Stimulated activated naive CD8-positive, alpha-beta T cell treated with anti-CD3 and anti-CD28 coated beads, Interleukin-15, Interleukin-2, amounts not matched to agents 100 ng/mL and 50 ng/mL, for 24 hours (primary cell): ENCODE data around the gene AGL.
"Not testable (repeated sequence)": the region's sequence is repeated elsewhere in the genome, so short reads cannot be mapped to it uniquely, and the experiment has no call there.

Experiments used
- H3K27ac Mint-ChIP-seq: one replicate; pipeline ENCODE4 v1.8.0; 2021; ENCODE audit warnings: mild to moderate bottlenecking, mixed read lengths
- H3K27me3 Mint-ChIP-seq: one replicate; pipeline ENCODE4 v1.8.0; 2021; ENCODE audit warnings: mixed read lengths
- H3K36me3 Mint-ChIP-seq: one replicate; pipeline ENCODE4 v1.8.0; 2021; ENCODE audit warnings: low read depth, mixed read lengths
- H3K4me1 Mint-ChIP-seq: one replicate; pipeline ENCODE4 v1.8.0; 2021; ENCODE audit warnings: low read depth, mixed read lengths
- H3K4me3 Mint-ChIP-seq: one replicate; pipeline ENCODE4 v1.8.0; 2021; ENCODE audit warnings: mild to moderate bottlenecking, mixed read lengths
- H3K9me3 Mint-ChIP-seq: one replicate; pipeline ENCODE4 v1.8.0; 2021; ENCODE audit warnings: mixed read lengths

The AGL gene

DNA sequence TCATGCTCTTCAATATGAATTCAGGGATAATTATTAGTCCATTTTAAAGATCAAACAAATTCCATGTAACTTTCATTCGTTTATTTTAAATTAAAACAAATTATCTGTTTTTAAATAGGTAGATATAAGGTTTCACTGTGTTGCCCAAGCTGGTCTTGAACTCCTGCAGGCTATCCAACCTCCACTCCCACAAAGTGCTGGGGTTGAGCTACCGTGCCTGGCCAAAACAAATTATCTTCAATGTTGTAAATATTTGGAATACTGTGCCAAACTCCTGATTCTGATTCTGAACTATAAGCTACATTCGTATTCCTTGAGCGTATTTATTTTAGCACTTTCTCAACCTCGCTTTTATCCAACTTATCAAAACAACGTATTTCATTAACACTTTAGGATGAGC, 19.6 kb downstream of the AGL start:
- Mint-ChIP-seq H3K27ac (no peak overlapping the region), H3K27me3 (no peaks in the 10 kb centered on the region), H3K36me3 (peaks cover 15% of the 10 kb centered on the region), H3K4me1 (no peaks in the 10 kb centered on the region), H3K9me3 (no peaks in the 10 kb centered on the region), H3K4me3 (no peak overlapping the region)

DNA sequence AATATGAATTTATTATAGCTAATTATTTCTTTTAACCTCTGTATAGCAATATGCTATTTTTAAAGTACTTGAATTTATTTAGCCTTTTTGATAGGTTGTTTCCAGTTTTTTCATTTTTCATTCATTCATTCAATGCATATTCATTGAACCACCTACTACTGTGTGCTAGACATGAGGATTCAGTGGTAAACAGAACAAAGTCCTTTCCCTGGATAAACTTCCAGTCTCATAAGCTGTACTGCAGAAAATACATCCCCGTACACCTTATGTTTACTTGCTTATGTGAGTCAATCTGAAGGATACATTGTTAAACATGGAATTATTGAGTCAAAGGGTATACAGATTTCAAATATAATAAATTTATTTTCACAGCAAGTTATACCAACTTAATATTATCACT, 21.9 kb downstream of the AGL start:
- Mint-ChIP-seq H3K27me3 (no peaks in the 10 kb centered on the region), H3K9me3 (no peaks in the 10 kb centered on the region), H3K36me3 (peaks cover 20% of the 10 kb centered on the region), H3K4me3 (no peak overlapping the region), H3K4me1 (no peaks in the 10 kb centered on the region), H3K27ac (no peak overlapping the region)

DNA sequence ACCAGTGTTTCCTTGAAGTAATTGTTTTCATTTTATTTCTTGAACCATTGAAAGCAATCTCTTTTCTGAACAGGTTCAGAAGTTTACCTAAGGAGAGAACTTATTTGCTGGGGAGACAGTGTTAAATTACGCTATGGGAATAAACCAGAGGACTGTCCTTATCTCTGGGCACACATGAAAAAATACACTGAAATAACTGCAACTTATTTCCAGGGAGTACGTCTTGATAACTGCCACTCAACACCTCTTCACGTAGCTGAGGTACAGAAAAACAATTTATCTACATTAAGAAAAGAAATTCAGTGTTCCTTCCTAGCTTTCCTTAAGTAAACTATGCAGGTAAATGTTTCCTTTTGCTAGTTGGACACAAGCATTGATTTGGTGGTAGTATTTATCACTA, 27.4 kb downstream of the AGL start:
- Mint-ChIP-seq H3K27ac (no peak overlapping the region), H3K4me3 (no peak overlapping the region), H3K9me3 (no peaks in the 10 kb centered on the region), H3K27me3 (no peaks in the 10 kb centered on the region), H3K4me1 (no peaks in the 10 kb centered on the region), H3K36me3 (peaks cover 30% of the 10 kb centered on the region)

DNA sequence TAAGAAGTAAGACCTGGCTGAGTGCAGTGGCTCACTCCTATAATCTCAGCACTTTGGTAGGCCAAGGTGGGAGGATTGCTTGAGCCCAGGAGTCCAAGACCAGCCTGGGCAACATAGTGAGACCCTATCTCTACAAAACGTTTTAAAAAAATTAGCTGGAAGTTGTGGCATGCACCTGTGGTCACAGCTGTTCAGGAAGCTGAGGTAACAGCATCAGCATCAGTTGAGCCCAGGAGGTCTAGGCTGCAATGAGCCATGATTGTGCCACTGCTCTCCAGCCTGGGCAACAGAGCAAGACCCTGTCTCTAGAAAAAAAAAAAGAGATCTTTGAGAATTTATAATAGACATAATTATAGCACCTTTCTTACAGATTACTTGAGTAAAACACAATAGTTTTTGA, 36.0 kb downstream of the AGL start:
- Mint-ChIP-seq H3K27ac (no peak overlapping the region), H3K4me3 (no peak overlapping the region), H3K36me3 (peaks cover 49% of the 10 kb centered on the region), H3K4me1 (no peaks in the 10 kb centered on the region), H3K9me3 (no peaks in the 10 kb centered on the region), H3K27me3 (no peaks in the 10 kb centered on the region)

DNA sequence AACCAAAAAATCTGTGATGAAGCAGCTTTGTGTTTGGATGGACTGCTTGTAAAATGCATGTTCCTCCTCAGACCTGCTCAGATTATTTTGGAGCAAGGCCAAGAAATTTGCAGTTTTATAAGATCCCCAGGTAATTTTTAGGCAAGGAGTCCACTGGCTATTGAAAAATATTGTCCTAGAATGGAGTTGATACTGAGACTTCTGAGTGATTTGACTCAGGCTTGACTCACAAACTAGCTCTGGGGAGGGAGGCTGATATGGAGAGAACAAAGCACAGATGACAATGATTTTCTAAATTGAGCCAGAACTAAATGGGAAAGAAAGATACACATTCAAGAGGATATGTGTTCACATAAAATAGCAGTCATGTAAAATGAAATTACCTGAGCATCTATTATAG, 36.7 kb downstream of the AGL start:
- Mint-ChIP-seq H3K27me3 (no peaks in the 10 kb centered on the region), H3K4me3 (no peak overlapping the region), H3K9me3 (no peaks in the 10 kb centered on the region), H3K36me3 (peaks cover 55% of the 10 kb centered on the region), H3K4me1 (no peaks in the 10 kb centered on the region), H3K27ac (no peak overlapping the region)

DNA sequence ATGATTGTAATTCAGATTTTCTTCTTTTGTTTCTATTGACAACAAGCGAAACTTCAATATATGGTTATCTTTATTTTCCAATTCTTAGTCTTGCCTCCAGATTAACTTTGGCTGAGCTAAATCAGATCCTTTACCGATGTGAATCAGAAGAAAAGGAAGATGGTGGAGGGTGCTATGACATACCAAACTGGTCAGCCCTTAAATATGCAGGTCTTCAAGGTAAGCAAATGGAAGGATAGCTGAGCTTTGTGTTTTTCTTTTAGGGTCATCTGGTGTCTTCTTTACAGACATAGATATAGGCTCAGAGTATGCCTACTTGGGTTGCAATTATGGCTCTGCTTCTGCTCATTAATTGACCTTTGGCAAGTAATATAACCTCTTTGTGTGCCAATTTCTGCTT, 37.7 kb downstream of the AGL start:
- Mint-ChIP-seq H3K36me3 (peaks cover 53% of the 10 kb centered on the region), H3K4me1 (no peaks in the 10 kb centered on the region), H3K9me3 (no peaks in the 10 kb centered on the region), H3K27ac (no peak overlapping the region), H3K27me3 (no peaks in the 10 kb centered on the region), H3K4me3 (no peak overlapping the region)

DNA sequence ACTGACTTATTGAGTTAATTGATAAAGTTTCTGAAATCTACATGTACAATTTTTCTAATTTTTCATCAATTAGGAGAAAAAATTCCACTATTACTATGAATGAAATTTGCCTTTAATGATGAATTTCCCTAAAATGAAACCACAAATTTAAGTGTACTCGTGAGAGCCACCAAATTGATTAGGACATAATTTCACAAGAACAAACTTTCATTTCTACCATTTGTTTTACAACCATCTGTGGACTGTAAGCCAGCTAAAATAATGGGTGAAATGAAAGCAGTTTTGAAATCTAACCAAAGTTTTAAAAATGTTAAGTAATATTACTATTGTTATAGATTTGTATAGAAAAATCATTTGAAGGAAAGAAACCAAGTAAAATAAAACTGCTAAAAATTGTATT, 41.8 kb downstream of the AGL start:
- Mint-ChIP-seq H3K4me1 (no peaks in the 10 kb centered on the region), H3K4me3 (no peak overlapping the region), H3K27me3 (no peaks in the 10 kb centered on the region), H3K27ac (no peak overlapping the region), H3K36me3 (peaks cover 48% of the 10 kb centered on the region), H3K9me3 (no peaks in the 10 kb centered on the region)

DNA sequence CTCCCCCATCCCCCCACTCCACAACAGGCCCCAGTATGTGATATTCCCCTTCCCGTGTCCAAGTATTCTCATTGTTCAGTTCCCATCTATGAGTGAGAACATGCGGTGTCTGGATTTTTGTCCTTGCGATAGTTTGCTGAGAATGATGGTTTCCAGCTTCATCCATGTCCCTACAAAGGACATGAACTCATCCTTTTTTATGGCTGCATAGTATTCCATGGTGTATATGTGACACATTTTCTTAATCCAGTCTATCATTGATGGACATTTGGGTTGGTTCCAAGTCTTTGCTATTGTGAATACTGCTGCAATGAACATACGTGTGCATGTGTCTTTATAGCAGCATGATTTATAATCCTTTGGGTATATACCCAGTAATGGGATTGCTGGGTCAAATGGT, 53.1 kb downstream of the AGL start:
- H3K4me1 Mint-ChIP-seq, H3K27ac Mint-ChIP-seq: not testable (repeated sequence)
- H3K36me3 Mint-ChIP-seq: peaks cover 64% of the 10 kb centered on the region

DNA sequence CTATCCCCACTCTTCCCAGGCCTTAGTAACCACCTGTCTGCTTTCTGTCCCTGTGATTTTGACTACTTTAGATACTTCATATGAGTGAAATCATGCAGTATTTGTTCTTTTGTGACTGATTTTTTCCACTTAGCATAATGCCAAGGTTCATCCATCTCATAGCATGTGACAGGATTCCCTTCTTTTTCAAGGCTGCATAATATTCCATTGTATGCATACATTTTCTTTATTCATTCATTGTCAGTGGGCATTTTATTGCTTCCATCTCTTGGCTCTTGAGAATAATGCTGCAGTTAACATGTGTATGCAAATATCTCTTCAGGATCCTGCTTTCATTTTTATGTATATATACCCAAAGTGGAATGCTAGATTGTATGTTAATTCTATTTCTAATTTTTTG, 56.4 kb downstream of the AGL start:
- Mint-ChIP-seq H3K4me3 (no peak overlapping the region), H3K27me3 (no peaks in the 10 kb centered on the region), H3K4me1 (no peaks in the 10 kb centered on the region), H3K27ac (no peak overlapping the region), H3K36me3 (peaks cover 50% of the 10 kb centered on the region), H3K9me3 (peaks cover 6% of the 10 kb centered on the region)

More for the DNA sequence above, 53.1 kb downstream of the AGL start:
- not testable (repeated sequence) for H3K4me3 Mint-ChIP-seq, H3K27me3 Mint-ChIP-seq, H3K9me3 Mint-ChIP-seq

DNA sequence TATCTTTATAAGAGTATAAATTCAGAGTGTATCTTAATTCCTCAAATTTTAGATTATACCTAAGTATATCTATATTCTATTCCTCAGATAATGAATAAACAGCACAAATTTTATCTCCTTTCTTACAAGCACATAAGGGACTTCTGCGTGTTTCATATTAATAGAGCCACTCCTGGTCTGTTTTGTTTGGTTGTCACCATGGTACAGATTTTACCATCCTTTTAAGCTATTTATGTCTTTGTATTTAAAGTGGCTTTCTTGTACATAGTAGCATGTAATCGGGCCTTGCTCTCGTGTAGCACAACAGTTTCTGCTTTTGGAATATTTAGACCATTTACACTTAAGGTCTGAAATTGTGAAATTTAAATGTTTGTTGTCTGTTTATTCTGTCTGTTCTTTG, 67.1 kb downstream of the AGL start:
- Mint-ChIP-seq H3K4me3 (no peak overlapping the region), H3K4me1 (no peaks in the 10 kb centered on the region), H3K27ac (no peak overlapping the region), H3K27me3 (no peaks in the 10 kb centered on the region), H3K9me3 (no peaks in the 10 kb centered on the region), H3K36me3 (peaks cover 37% of the 10 kb centered on the region)

DNA sequence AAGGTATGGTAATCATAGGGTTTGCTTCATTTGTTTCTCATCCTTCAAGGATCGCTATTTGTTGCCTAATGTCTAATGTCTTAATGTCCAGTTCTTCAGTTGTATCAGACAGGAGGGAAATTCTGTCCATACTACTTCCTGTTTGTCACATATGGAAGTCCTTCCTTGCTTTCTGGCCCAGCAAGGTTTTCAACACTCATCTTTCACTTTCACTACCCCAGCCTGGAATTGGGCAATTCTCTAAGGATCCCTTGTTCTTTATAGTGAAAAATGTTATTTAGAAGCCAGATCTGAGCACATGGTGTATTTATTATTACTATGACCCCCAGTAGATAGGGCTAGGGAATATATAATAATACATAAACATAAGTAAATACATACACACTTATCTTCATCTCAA, 69.1 kb downstream of the AGL start:
- no peak overlapping the region for H3K27ac Mint-ChIP-seq
- no peaks in the 10 kb centered on the region for H3K27me3 Mint-ChIP-seq
- no peaks in the 10 kb centered on the region for H3K4me1 Mint-ChIP-seq
- peaks cover 32% of the 10 kb centered on the region for H3K36me3 Mint-ChIP-seq
- H3K9me3 Mint-ChIP-seq: no peaks in the 10 kb centered on the region
- no peak overlapping the region for H3K4me3 Mint-ChIP-seq

DNA sequence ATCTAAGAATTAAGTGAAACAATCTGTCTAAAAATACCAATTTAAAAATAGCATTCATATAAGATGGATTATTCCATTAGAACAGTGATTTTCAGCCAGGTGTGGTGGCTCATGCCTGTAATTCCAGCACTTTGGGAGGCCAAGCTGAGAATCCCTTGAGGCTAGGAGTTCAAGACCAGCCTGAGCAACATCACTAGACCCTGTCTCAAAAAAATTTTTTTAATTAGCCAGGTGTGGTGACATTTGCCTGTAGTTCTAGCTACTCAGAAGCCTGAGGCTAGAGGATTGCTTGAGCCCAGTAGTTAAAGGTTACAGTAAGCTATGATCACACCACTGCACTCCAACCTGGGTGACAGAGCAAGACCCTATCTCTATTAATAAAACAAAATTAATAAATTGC, 84.6 kb downstream of the AGL start:
- Mint-ChIP-seq H3K4me1 (no peaks in the 10 kb centered on the region), H3K27me3 (peaks cover 12% of the 10 kb centered on the region), H3K9me3 (no peaks in the 10 kb centered on the region), H3K4me3 (no peak overlapping the region), H3K27ac (no peak overlapping the region), H3K36me3 (no peaks in the 10 kb centered on the region)

DNA sequence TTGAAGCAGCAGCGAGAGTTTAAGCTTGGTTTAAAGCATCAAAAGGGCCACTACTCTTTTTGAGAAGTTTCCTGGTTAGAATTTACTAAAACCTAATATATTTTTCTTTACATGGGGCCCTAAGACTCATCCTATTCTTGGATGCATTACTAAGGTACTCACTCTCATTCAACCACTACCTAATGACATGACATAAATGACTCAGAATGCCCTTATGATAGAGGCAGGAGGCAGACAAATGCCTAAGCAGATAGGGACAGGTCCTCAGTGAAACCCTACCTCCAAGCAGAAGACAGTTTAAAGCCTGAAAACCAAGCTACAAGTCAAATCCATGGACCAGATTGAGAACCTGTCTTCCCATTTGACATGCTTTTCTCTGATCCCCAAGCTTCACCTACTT, 85.4 kb downstream of the AGL start:
- Mint-ChIP-seq H3K27me3 (peaks cover 12% of the 10 kb centered on the region), H3K4me1 (no peaks in the 10 kb centered on the region), H3K4me3 (no peak overlapping the region), H3K9me3 (no peaks in the 10 kb centered on the region), H3K27ac (no peak overlapping the region), H3K36me3 (no peaks in the 10 kb centered on the region)

DNA sequence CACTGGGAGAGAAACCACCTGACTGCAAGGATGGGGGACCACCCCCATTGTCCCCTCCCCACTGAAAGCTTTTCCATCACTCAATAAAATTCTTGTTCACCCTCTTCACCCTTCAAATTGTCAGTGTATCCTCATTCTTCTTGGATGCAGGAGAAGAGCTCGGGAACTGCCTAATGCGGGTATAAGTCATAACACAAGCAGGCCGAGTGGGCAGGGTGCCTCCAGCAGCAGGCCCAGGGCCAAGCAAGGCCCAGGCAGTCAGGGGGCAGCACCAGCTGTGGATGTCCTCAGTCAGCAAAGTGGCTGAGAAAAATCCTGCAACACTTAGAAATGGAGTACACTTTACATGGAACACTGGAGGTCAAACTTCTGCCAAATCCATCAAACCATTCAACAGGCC, 85.9 kb downstream of the AGL start:
- Mint-ChIP-seq H3K4me1 (no peaks in the 10 kb centered on the region), H3K27ac (no peak overlapping the region), H3K4me3 (no peak overlapping the region), H3K36me3 (no peaks in the 10 kb centered on the region), H3K9me3 (no peaks in the 10 kb centered on the region), H3K27me3 (peaks cover 12% of the 10 kb centered on the region)

DNA sequence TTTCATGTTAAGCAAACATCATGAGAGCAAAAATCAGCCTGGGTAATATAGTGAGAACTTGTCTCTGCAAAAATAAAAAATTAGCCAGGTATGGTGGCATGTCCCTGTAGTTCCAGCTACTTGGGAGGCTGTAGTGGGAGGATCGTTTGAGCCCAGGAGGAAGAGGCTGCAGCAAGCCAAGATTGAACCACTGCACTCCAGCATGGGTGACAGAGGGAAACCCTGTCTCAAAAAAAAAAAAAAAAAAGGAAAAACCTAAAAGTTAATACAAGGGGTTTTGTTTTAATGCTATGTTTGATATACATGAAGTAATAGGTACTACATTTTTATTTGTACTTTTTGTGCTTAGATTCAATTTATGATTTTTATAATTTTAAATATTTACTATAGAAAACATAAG, 92.6 kb downstream of the AGL start:
- Mint-ChIP-seq H3K36me3 (no peaks in the 10 kb centered on the region), H3K4me3 (no peak overlapping the region), H3K27ac (no peak overlapping the region), H3K4me1 (no peaks in the 10 kb centered on the region), H3K9me3 (no peaks in the 10 kb centered on the region), H3K27me3 (no peaks in the 10 kb centered on the region)

DNA sequence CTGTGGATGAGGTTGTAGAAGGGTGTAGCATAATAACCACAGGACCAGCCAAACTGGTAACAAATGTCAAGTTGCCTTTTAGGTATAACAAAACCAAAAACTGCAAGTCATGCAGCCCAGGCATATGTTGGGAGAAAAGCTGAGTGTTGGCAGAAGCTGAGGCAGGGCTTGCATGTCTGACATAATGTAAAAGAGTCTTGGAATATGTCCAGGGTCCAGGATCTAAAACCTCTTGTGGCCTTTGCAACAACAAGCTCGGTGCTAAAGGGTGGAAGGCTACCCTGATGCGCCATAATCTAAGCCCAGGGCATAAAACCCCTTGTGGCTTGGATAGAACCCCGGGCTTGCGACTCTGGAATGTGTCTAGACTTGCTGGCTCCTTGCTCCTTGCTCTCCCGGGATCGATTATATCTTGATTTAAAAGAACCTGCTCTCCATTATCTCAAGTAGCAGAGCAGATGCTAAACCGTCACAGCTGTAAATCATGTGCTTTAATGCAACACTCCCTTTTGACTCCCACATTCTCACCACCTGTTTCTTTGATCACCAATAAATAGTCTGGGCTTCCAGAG, 93.1 kb downstream of the AGL start:
- H3K27me3 Mint-ChIP-seq: no peaks in the 10 kb centered on the region
- no peak overlapping the region for H3K27ac Mint-ChIP-seq
- no peaks in the 10 kb centered on the region for H3K36me3 Mint-ChIP-seq
- H3K4me1 Mint-ChIP-seq: no peaks in the 10 kb centered on the region
- H3K9me3 Mint-ChIP-seq: no peaks in the 10 kb centered on the region
- no peak overlapping the region for H3K4me3 Mint-ChIP-seq
